C4-2B (cell line): ENCODE data around the gene SNRNP70.
A peak's percentile ranks its signal among the peaks of the same experiment; 100 is the strongest.
"Not testable (repeated sequence)": the region's sequence is repeated elsewhere in the genome, so short reads cannot be mapped to it uniquely, and the experiment has no call there.

Experiments used
- H3K27ac ChIP-seq: fragments of 450-650 bp; 2 replicates; pipeline ENCODE4 v1.5.1; 2017
- CTCF ChIP-seq: fragments of 450-650 bp; conservative IDR thresholded peaks from 2 replicates; pipeline ENCODE4 v1.5.1; 2017; ENCODE audit warnings: mild to moderate bottlenecking
- ZFX ChIP-seq: fragments of 450-650 bp; IDR thresholded peaks from 2 replicates; pipeline ENCODE4 v1.6.1; 2017

Gene SNRNP70

GRCh38 chr19:49071860-49072547 is 13.2 kb upstream of the SNRNP70 start:
- H3K27ac ChIP-seq: no peak overlapping the region
- no peak for TF ChIP-seq ZFX
- TF ChIP-seq CTCF: no peak

- TF ChIP-seq ZFX (no peak), CTCF (no peak)
- no peak overlapping the region for H3K27ac ChIP-seq
These were observed 11.5 kb upstream of the SNRNP70 start for GRCh38 chr19:49073514-49074378.

- TF ChIP-seq CTCF: peak; percentile 62
- H3K27ac ChIP-seq: not testable (repeated sequence)
These were observed 10.4 kb upstream of the SNRNP70 start for GRCh38 chr19:49074869-49075268.

GRCh38 chr19:49080392-49080791 is 4.9 kb upstream of the SNRNP70 start:
- TF ChIP-seq ZFX (no peak), CTCF (no peak)
- H3K27ac ChIP-seq: no peak overlapping the region

GRCh38 chr19:49081273-49081672 is 4.0 kb upstream of the SNRNP70 start:
- no peak for TF ChIP-seq ZFX
- no peak for TF ChIP-seq CTCF
- no peak overlapping the region for H3K27ac ChIP-seq

- TF ChIP-seq CTCF: no peak
- TF ChIP-seq ZFX: no peak
- H3K27ac ChIP-seq: peak overlapping the region; percentile 90
These were observed 838 bp upstream of the SNRNP70 start for GRCh38 chr19:49084206-49085019.

GRCh38 chr19:49085868-49086232 is 599 bp downstream of the SNRNP70 start:
- TF ChIP-seq CTCF: no peak
- no peak for TF ChIP-seq ZFX
- H3K27ac ChIP-seq: peak overlapping the region; percentile 90
